GM23338 (cell line): ENCODE results near the gene ARHGEF9. TPM values are rescaled to one million over a fixed set of nuclear protein-coding genes. Genes with fewer than 3 reads are reported as not detected.

Experiments used
- ATAC-seq: fragments of 200-7000 bp; cut with Tn5 transposase; 3 replicates; pipeline ENCODE4 v1.9.1; 2020
- DNase-seq: peaks from one replicate; pipeline ENCODE4 v3.0.0-alpha.2; 2015; ENCODE audit warnings: low spot score
- H2AFZ ChIP-seq: fragments of 200-600 bp; sonication (generic); 2 replicates; pipeline ENCODE4 v1.8.0; 2016; ENCODE audit warnings: antibody characterized with exemption, mild to moderate bottlenecking, moderate library complexity
- H3F3A ChIP-seq: fragments of 200-600 bp; sonication (generic); replicated peaks from 2 replicates; pipeline ENCODE4 v1.8.0; 2017; ENCODE audit warnings: antibody characterized with exemption, mixed run types, low read depth
- H3K27ac ChIP-seq: fragments of 200-600 bp; sonication (generic); 2 replicates; pipeline ENCODE4 v1.6.1; 2016; ENCODE audit warnings: low read depth
- H3K27me3 ChIP-seq: fragments of 200-600 bp; sonication (generic); 2 replicates; pipeline ENCODE4 v1.8.0; 2016; ENCODE audit warnings: mild to moderate bottlenecking, mixed run types, moderate library complexity; ENCODE audit not compliant: insufficient read depth
- H3K36me3 ChIP-seq: fragments of 200-600 bp; sonication (generic); 2 replicates; pipeline ENCODE4 v1.8.0; 2016; ENCODE audit warnings: mild to moderate bottlenecking; ENCODE audit not compliant: insufficient read depth
- H3K4me1 ChIP-seq: fragments of 200-600 bp; sonication (generic); 2 replicates; pipeline ENCODE4 v1.8.0; 2016; ENCODE audit warnings: mild to moderate bottlenecking, moderate library complexity; ENCODE audit not compliant: insufficient read depth
- H3K4me2 ChIP-seq: fragments of 200-600 bp; sonication (generic); 2 replicates; pipeline ENCODE4 v1.7.1; 2017; ENCODE audit warnings: mixed run types
- H3K4me3 ChIP-seq: fragments of 200-600 bp; sonication (generic); 2 replicates; pipeline ENCODE4 v1.6.1; 2016; ENCODE audit warnings: mixed run types
- H3K79me2 ChIP-seq: fragments of 200-600 bp; sonication (generic); replicated peaks from 2 replicates; pipeline ENCODE4 v1.8.0; 2017; ENCODE audit warnings: mild to moderate bottlenecking; ENCODE audit not compliant: insufficient read depth
- H3K9me2 ChIP-seq: fragments of 200-600 bp; sonication (generic); 2 replicates; pipeline ENCODE4 v1.8.0; 2017; ENCODE audit not compliant: insufficient read depth
- H4K20me1 ChIP-seq: fragments of 200-600 bp; sonication (generic); replicated peaks from 2 replicates; pipeline ENCODE4 v1.8.0; 2017; ENCODE audit warnings: mild to moderate bottlenecking; ENCODE audit not compliant: insufficient read depth
- H3K27ac Mint-ChIP-seq: 2 replicates; pipeline ENCODE4 v1.8.0; 2020; ENCODE audit warnings: inconsistent platforms, mild to moderate bottlenecking, moderate library complexity, mixed read lengths
- H3K27me3 Mint-ChIP-seq: 3 replicates; pipeline ENCODE4 v1.8.0; 2022; ENCODE audit warnings: low read depth, mild to moderate bottlenecking, moderate library complexity, mixed read lengths, inconsistent platforms; ENCODE audit not compliant: insufficient read depth, poor library complexity
- H3K36me3 Mint-ChIP-seq: 3 replicates; pipeline ENCODE4 v1.8.0; 2021; ENCODE audit warnings: low read depth, mild to moderate bottlenecking, inconsistent platforms, moderate library complexity, mixed read lengths
- H3K4me1 Mint-ChIP-seq: 3 replicates; pipeline ENCODE4 v1.8.0; 2020; ENCODE audit warnings: mild to moderate bottlenecking, inconsistent platforms, mixed read lengths
- H3K4me3 Mint-ChIP-seq: 3 replicates; pipeline ENCODE4 v1.8.0; 2021; ENCODE audit warnings: moderate library complexity, mild to moderate bottlenecking, inconsistent platforms, mixed read lengths
- H3K9me3 Mint-ChIP-seq: 3 replicates; pipeline ENCODE4 v1.8.0; 2020; ENCODE audit warnings: moderate library complexity, mild to moderate bottlenecking, inconsistent platforms, mixed read lengths
- CREB1 ChIP-seq: fragments of 250-450 bp; sonication (Bioruptor Pico); IDR thresholded peaks from 2 replicates; pipeline ENCODE4 v1.5.0; 2020; ENCODE audit warnings: low read depth, mild to moderate bottlenecking, moderate library complexity
- CTCF ChIP-seq, 2 experiments: fragments of 200-600 bp in 1 of 2; sonication (generic) in 1 of 2; conservative IDR thresholded peaks; 2 replicates each; pipeline versions ENCODE4 v1.5.1 to v1.6.1; 2016 to 2017; ENCODE audit warnings: antibody characterized with exemption in 2 of 2, low read depth in 2 of 2, mild to moderate bottlenecking in 2 of 2, moderate library complexity in 1 of 2
- ETS1 ChIP-seq: IDR thresholded peaks from 2 replicates; pipeline ENCODE4 v1.6.1; 2016; ENCODE audit warnings: antibody characterized with exemption
- EZH2 ChIP-seq: fragments of 200-600 bp; sonication (generic); IDR thresholded peaks from one replicate; pipeline ENCODE4 v1.8.0; 2017; ENCODE audit warnings: antibody characterized with exemption, mild to moderate bottlenecking, low read depth; ENCODE audit not compliant: unreplicated experiment
- EZH2phosphoT487 ChIP-seq: fragments of 200-600 bp; sonication (generic); IDR thresholded peaks from one replicate; pipeline ENCODE4 v1.8.1; 2018; ENCODE audit warnings: antibody characterized with exemption; ENCODE audit not compliant: unreplicated experiment
- JUNB ChIP-seq: IDR thresholded peaks from one replicate; pipeline ENCODE4 v1.6.1; 2016; ENCODE audit warnings: antibody characterized with exemption; ENCODE audit not compliant: unreplicated experiment
- NANOG ChIP-seq: IDR thresholded peaks from 2 replicates; pipeline ENCODE4 v1.6.1; 2016; ENCODE audit warnings: antibody characterized with exemption, borderline replicate concordance
- POLR2AphosphoS5 ChIP-seq: IDR thresholded peaks from 2 replicates; pipeline ENCODE4 v1.6.1; 2016; ENCODE audit warnings: antibody characterized with exemption, low read depth
- REST ChIP-seq: IDR thresholded peaks from one replicate; pipeline ENCODE4 v1.6.1; 2018; ENCODE audit warnings: antibody characterized with exemption; ENCODE audit not compliant: unreplicated experiment
- STAT1 ChIP-seq: IDR thresholded peaks from one replicate; pipeline ENCODE4 v1.6.1; 2016; ENCODE audit warnings: antibody characterized with exemption; ENCODE audit not compliant: unreplicated experiment
- ZNF114 ChIP-seq: fragments of 250-450 bp; sonication (Bioruptor Pico); IDR thresholded peaks from 2 replicates; pipeline ENCODE4 v1.5.0; 2020; ENCODE audit warnings: mild to moderate bottlenecking, moderate library complexity
- ZNF331 ChIP-seq: fragments of 250-450 bp; sonication (Bioruptor Pico); IDR thresholded peaks from 2 replicates; pipeline ENCODE4 v1.5.0; 2020; ENCODE audit warnings: low read depth, mild to moderate bottlenecking, moderate library complexity
- ZNF462 ChIP-seq: fragments of 250-450 bp; sonication (Bioruptor Pico); IDR thresholded peaks from 2 replicates; pipeline ENCODE4 v1.5.0; 2020; ENCODE audit warnings: mild to moderate bottlenecking, moderate library complexity
- polyA plus RNA-seq: library from polyadenylated mRNA; unstranded; fragments of >200 nt; fragmentation: Nextera tagmentation; extraction: Ambion mirVana; gene quantifications from 2 replicates; pipeline ENCODE4 v1.2.1, GENCODE V29; 2016
- total RNA-seq: library from RNA; depleted of rRNA; stranded (reverse); fragments of >200 nt; shearing (Covaris generic); gene quantifications from 2 replicates; pipeline ENCODE4 v1.2.3, GENCODE V29; 2014

The ARHGEF9 gene
- total and polyA plus RNA-seq, 2 experiments from 2014 or later, result 23.1 to 35.9 TPM

GRCh38 chrX:63720293-63720692, 64.7 kb downstream of the ARHGEF9 start:
- H3K4me2 ChIP-seq, result no peak overlapping the region
- H3K36me3 Mint-ChIP-seq, result peaks cover 8% of the 10 kb centered on the region; the same call in 2 of the 3 replicates
- no peaks in the 10 kb centered on the region for H3F3A ChIP-seq
- no peak overlapping the region for H3K27ac ChIP-seq
- H3K4me3 ChIP-seq, result no peak overlapping the region
- H3K9me3 Mint-ChIP-seq, result no peaks in the 10 kb centered on the region
- H3K79me2 ChIP-seq, result 0 out of 2 replicates have a peak, but pooled peaks cover 2% of the 10 kb centered on the region
- no peak for TF ChIP-seq ETS1
- no peak for TF ChIP-seq ZNF462
- no peak for TF ChIP-seq CREB1 (CRISPR knock-in tag)
- TF ChIP-seq STAT1, result no peak
- no peak for TF ChIP-seq EZH2phosphoT487
- TF ChIP-seq EZH2, result no peak
- TF ChIP-seq ZNF331, result no peak
- TF ChIP-seq JUNB, result no peak
- TF ChIP-seq REST, result no peak
- no peak for TF ChIP-seq POLR2AphosphoS5
- TF ChIP-seq ZNF114 (CRISPR knock-in tag), result no peak
- TF ChIP-seq CTCF (conservative IDR thresholded peaks at IDR 0.05; ENCODE audit: low read depth in 2 of 2), result no peak
- TF ChIP-seq NANOG, result no peak
- no peak for ATAC-seq
- no peaks in the 10 kb centered on the region for H3K27me3 Mint-ChIP-seq
- no peak for DNase-seq
- no peaks in the 10 kb centered on the region for H4K20me1 ChIP-seq
- H3K36me3 ChIP-seq, result no peaks in the 10 kb centered on the region
- H3K4me1 ChIP-seq, result peaks cover 14% of the 10 kb centered on the region
- H3K9me2 ChIP-seq, result no peaks in the 10 kb centered on the region
- peaks cover 19% of the 10 kb centered on the region for H3K4me1 Mint-ChIP-seq
- H3K27ac Mint-ChIP-seq, result no peak overlapping the region
- H3K27me3 ChIP-seq, result no peaks in the 10 kb centered on the region
- no peak overlapping the region for H3K4me3 Mint-ChIP-seq
- H2AFZ ChIP-seq, result no peak overlapping the region
